Neural progenitor cell (in vitro differentiated cells): ENCODE data around the gene KCNA10. TPM values are rescaled to one million over a fixed set of nuclear protein-coding genes. Genes with fewer than 3 reads are reported as not detected.

Experiments used
- DNase-seq: peaks from one replicate; pipeline ENCODE4 v3.0.0-alpha.2; 2016; ENCODE audit warnings: low spot score
- H2AFZ ChIP-seq: fragments of 200-600 bp; sonication (generic); replicated peaks from 2 replicates; pipeline ENCODE4 v1.6.1; 2016; ENCODE audit warnings: antibody characterized with exemption
- H3F3A ChIP-seq: fragments of 200-600 bp; sonication (generic); 2 replicates; pipeline ENCODE4 v1.6.1; 2016; ENCODE audit warnings: antibody characterized with exemption, low read depth
- H3K27ac ChIP-seq: fragments of 200-600 bp; sonication (generic); 2 replicates; pipeline ENCODE4 v1.5.1; 2016; ENCODE audit warnings: mild to moderate bottlenecking
- H3K27me3 ChIP-seq: fragments of 200-600 bp; sonication (generic); 2 replicates; pipeline ENCODE4 v1.6.1; 2016; ENCODE audit warnings: mild to moderate bottlenecking, moderate library complexity
- H3K36me3 ChIP-seq: fragments of 200-600 bp; sonication (generic); 2 replicates; pipeline ENCODE4 v1.5.1; 2016
- H3K4me1 ChIP-seq: fragments of 200-600 bp; sonication (generic); 2 replicates; pipeline ENCODE4 v1.6.1; 2016; ENCODE audit warnings: mixed run types
- H3K4me2 ChIP-seq: fragments of 200-600 bp; sonication (generic); 2 replicates; pipeline ENCODE4 v1.6.1; 2016
- H3K4me3 ChIP-seq: fragments of 200-600 bp; sonication (generic); 2 replicates; pipeline ENCODE4 v1.5.1; 2016
- H3K79me2 ChIP-seq: fragments of 200-600 bp; sonication (generic); 2 replicates; pipeline ENCODE4 v1.6.1; 2016; ENCODE audit warnings: low read depth
- H3K9ac ChIP-seq: fragments of 200-600 bp; sonication (generic); 2 replicates; pipeline ENCODE4 v1.6.1; 2016
- H3K9me3 ChIP-seq: fragments of 200-600 bp; sonication (generic); 2 replicates; pipeline ENCODE4 v1.5.1; 2016; ENCODE audit warnings: low read depth
- H4K20me1 ChIP-seq: fragments of 200-600 bp; sonication (generic); 2 replicates; pipeline ENCODE4 v1.6.1; 2016; ENCODE audit warnings: low read depth
- H3K27ac Mint-ChIP-seq: 3 replicates; pipeline ENCODE4 v1.8.0; 2021; ENCODE audit warnings: mixed read lengths
- H3K27me3 Mint-ChIP-seq: 2 replicates; pipeline ENCODE4 v1.8.0; 2022; ENCODE audit warnings: low read depth, mild to moderate bottlenecking, inconsistent platforms, moderate library complexity, mixed read lengths; ENCODE audit not compliant: insufficient read depth
- H3K36me3 Mint-ChIP-seq: 3 replicates; pipeline ENCODE4 v1.8.0; 2021; ENCODE audit warnings: mixed read lengths
- H3K4me1 Mint-ChIP-seq: 3 replicates; pipeline ENCODE4 v1.8.0; 2021; ENCODE audit warnings: mixed read lengths
- H3K4me3 Mint-ChIP-seq: 3 replicates; pipeline ENCODE4 v1.8.0; 2021; ENCODE audit warnings: mild to moderate bottlenecking, moderate library complexity, mixed read lengths
- H3K9me3 Mint-ChIP-seq: 3 replicates; pipeline ENCODE4 v1.8.0; 2020; ENCODE audit warnings: mixed read lengths
- CTCF ChIP-seq: fragments of 200-600 bp; sonication (generic); IDR thresholded peaks from 2 replicates; pipeline ENCODE4 v1.5.1; 2017; ENCODE audit warnings: antibody characterized with exemption, mild to moderate bottlenecking
- EZH2 ChIP-seq: fragments of 200-600 bp; sonication (generic); IDR thresholded peaks from 2 replicates; pipeline ENCODE4 v1.6.1; 2017; ENCODE audit warnings: antibody characterized with exemption, mild to moderate bottlenecking, moderate library complexity
- EZH2phosphoT487 ChIP-seq: fragments of 200-600 bp; sonication (generic); IDR thresholded peaks from 2 replicates; pipeline ENCODE4 v1.6.1; 2017; ENCODE audit warnings: antibody characterized with exemption
- total RNA-seq: library from RNA; depleted of rRNA; stranded (reverse); fragments of >200 nt; gene quantifications from 2 replicates; pipeline ENCODE4 v1.2.3, GENCODE V29; 2015; ENCODE audit warnings: low replicate concordance

The KCNA10 gene
- total RNA-seq, result not detected in 2 replicates

- H3K79me2 ChIP-seq, result no peaks in the 10 kb centered on the region
- H3K36me3 ChIP-seq, result no peaks in the 10 kb centered on the region
- no peaks in the 10 kb centered on the region for H3K36me3 Mint-ChIP-seq
- H4K20me1 ChIP-seq, result no peaks in the 10 kb centered on the region
- no peaks in the 10 kb centered on the region for H3F3A ChIP-seq
- H3K27ac ChIP-seq, result no peak within 1 kb of the TSS
- peaks cover 2% of the 10 kb centered on the region for H3K27me3 Mint-ChIP-seq
- H3K9me3 ChIP-seq, result no peaks in the 10 kb centered on the region
- H3K27ac Mint-ChIP-seq, result no peak within 1 kb of the TSS
- TF ChIP-seq CTCF (no peak), EZH2phosphoT487 (no peak), EZH2 (no peak)
- DNase-seq, result no peak
- H3K9me3 Mint-ChIP-seq, result peaks cover 4% of the 10 kb centered on the region
- no peak within 1 kb of the TSS for H3K4me3 Mint-ChIP-seq
- H2AFZ ChIP-seq, result no peak within 1 kb of the TSS
- no peaks in the 10 kb centered on the region for H3K4me1 ChIP-seq
- no peak within 1 kb of the TSS for H3K4me2 ChIP-seq
- peaks cover 27% of the 10 kb centered on the region for H3K27me3 ChIP-seq
- H3K9ac ChIP-seq, result no peak within 1 kb of the TSS
- H3K4me1 Mint-ChIP-seq, result peaks cover 4% of the 10 kb centered on the region
- H3K4me3 ChIP-seq, result no peak within 1 kb of the TSS
Measured at GRCh38 chr1:110519125-110519810, at the start of gene KCNA10. TSS of gene KCNA10 (minus strand) at chr1:110519175. CDS start at chr1:110518787, 388 bp downstream.

- Mint-ChIP-seq H3K4me1 (peaks cover 16% of the 10 kb centered on the region), H3K27ac (no peak overlapping the region), H3K36me3 (no peaks in the 10 kb centered on the region), H3K4me3 (no peak overlapping the region), H3K27me3 (peaks cover 7% of the 10 kb centered on the region), H3K9me3 (no peaks in the 10 kb centered on the region)
- no peak for DNase-seq
- Histone ChIP-seq H4K20me1 (no peaks in the 10 kb centered on the region), H3K27ac (no peak overlapping the region), H3K4me1 (peaks cover 7% of the 10 kb centered on the region), H3K4me2 (no peak overlapping the region), H3K9me3 (no peaks in the 10 kb centered on the region), H3F3A (no peaks in the 10 kb centered on the region), H3K27me3 (peaks cover 25% of the 10 kb centered on the region), H3K36me3 (no peaks in the 10 kb centered on the region), H3K79me2 (no peaks in the 10 kb centered on the region), H3K4me3 (no peak overlapping the region), H3K9ac (no peak overlapping the region), H2AFZ (no peak overlapping the region)
- TF ChIP-seq EZH2phosphoT487, result no peak
- no peak for TF ChIP-seq CTCF
Measured at GRCh38 chr1:110566836-110567235, 47.9 kb upstream of the KCNA10 start.

GRCh38 chr1:110565565-110565964 is 46.6 kb upstream of the KCNA10 start:
- TF ChIP-seq EZH2 (no peak), EZH2phosphoT487 (no peak), CTCF (no peak)
- Histone ChIP-seq H3K4me1 (peaks cover 7% of the 10 kb centered on the region), H3K79me2 (no peaks in the 10 kb centered on the region), H3F3A (no peaks in the 10 kb centered on the region), H3K9me3 (no peaks in the 10 kb centered on the region), H3K4me3 (no peak overlapping the region), H2AFZ (peak overlapping the region; percentile 17), H3K27ac (no peak overlapping the region), H3K27me3 (peaks cover 14% of the 10 kb centered on the region), H3K4me2 (peak overlapping the region; percentile 10), H4K20me1 (no peaks in the 10 kb centered on the region), H3K36me3 (no peaks in the 10 kb centered on the region), H3K9ac (no peak overlapping the region)
- no peaks in the 10 kb centered on the region for H3K9me3 Mint-ChIP-seq
- H3K36me3 Mint-ChIP-seq, result no peaks in the 10 kb centered on the region
- H3K27me3 Mint-ChIP-seq, result peaks cover 5% of the 10 kb centered on the region
- H3K4me3 Mint-ChIP-seq, result no peak overlapping the region
- peaks cover 16% of the 10 kb centered on the region for H3K4me1 Mint-ChIP-seq
- H3K27ac Mint-ChIP-seq, result no peak overlapping the region
- DNase-seq, result peak; percentile 10
